Measurements from ENCODE around the gene MAPT.
"Not testable (repeated sequence)": the region's sequence is repeated elsewhere in the genome, so short reads cannot be mapped to it uniquely, and the experiment has no call there.

The MAPT gene

DNA sequence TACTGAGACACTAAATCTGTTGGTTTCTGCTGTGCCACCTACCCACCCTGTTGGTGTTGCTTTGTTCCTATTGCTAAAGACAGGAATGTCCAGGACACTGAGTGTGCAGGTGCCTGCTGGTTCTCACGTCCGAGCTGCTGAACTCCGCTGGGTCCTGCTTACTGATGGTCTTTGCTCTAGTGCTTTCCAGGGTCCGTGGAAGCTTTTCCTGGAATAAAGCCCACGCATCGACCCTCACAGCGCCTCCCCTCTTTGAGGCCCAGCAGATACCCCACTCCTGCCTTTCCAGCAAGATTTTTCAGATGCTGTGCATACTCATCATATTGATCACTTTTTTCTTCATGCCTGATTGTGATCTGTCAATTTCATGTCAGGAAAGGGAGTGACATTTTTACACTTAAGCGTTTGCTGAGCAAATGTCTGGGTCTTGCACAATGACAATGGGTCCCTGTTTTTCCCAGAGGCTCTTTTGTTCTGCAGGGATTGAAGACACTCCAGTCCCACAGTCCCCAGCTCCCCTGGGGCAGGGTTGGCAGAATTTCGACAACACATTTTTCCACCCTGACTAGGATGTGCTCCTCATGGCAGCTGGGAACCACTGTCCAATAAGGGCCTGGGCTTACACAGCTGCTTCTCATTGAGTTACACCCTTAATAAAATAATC lies 119.3 kb downstream of the MAPT start:
- no peak for DNase-seq

DNA sequence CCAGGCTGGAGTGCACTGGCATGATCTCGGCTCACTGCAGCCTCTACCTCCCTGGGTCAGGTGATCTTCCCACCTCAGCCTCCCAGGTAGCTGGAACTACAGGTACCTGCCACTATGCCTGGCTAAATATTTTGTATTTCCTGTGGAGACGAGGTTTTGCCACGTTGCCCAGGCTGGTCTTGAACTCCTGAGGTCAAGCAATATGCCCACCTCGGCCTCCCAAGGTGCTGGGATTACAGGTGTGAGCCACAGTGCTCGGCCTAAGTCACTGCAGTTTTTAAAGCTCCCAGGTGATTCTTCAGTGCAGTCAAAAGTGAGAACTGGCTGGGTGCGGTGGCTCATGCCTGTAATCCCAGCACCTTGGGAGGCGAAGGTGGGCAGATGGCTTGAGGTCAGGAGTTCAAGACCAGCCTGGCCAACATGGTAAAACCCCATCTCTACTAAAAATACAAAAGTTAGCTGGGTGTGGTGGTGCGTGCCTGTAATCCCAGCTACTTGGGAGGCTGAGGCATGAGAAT lies 125.1 kb downstream of the MAPT start:
- DNase-seq = not testable (repeated sequence)

DNA sequence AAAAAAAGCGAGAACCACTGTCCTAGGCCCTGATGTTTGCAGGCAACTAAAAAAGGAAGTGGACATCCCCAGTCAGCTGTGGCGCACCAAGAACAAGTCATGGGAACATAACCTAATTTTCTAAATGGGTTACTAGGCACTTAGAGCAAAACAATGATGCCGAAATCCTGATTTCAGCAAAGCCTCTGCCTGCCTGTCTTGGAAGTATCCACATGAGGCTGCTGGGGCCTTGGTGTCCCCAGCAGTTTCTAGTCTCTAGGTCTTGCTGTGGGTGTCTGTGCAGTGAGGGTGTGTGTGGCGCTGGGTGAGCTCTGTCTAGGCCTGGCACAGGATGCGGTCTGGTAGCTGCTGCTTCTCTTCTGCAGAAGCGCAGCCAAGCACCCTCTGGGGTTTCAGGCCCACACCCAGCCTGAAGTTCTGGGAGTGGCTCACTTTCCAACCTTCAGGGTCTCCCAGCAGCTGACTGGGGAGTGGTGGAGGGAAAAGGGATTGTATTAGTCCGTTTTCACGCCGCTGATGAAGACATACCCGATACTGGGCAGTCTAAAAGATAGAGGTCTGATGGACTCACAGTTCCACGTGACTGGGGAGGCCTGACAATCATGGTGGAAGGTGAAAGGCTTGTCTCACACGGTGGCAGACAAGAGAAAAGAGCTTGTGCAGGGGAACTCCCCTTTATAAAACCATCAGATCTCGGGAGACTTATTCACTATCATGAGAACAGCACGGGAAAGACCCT lies 125.8 kb downstream of the MAPT start:
- DNase-seq = no peak

DNA sequence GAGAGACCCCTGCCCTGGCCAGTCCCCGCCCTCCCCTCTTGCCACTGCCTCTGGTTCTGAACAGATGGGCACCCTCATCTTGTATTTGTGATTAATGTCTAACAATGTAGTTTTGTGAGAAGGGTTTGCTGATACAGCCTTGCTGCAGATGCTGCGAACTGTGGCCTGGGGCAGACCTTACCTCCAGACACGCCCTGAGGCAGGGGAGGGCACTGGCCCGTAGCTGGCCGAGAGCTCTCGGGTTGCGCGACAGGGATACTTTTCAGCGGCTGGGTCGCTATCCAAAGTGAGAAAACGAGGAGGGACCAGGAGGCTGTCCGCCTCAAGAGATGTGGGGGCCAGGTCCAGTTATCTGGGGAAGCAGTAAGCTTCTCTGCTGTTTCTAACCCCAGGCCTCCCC lies 126.6 kb downstream of the MAPT start:
- no peak for DNase-seq

DNA sequence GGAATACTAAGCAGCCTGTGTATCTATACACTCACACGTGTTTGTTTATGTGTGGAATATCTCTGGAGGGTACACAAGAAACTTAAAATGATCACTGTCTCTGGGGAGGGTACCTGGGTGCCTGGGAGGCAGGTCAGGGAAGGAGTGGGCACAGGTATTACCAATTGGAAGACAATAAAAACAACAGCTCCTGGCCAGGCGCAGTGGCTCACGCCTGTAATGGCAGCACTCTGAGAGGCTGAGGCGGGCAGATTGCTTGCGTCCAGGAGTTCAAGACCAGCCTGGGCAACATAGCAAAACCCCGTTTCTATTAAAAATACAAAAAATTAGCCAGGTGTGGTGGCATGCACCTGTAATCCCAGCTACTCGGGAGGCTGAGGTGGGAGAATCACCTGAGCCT lies 129.0 kb downstream of the MAPT start:
- DNase-seq = not testable (repeated sequence)

DNA sequence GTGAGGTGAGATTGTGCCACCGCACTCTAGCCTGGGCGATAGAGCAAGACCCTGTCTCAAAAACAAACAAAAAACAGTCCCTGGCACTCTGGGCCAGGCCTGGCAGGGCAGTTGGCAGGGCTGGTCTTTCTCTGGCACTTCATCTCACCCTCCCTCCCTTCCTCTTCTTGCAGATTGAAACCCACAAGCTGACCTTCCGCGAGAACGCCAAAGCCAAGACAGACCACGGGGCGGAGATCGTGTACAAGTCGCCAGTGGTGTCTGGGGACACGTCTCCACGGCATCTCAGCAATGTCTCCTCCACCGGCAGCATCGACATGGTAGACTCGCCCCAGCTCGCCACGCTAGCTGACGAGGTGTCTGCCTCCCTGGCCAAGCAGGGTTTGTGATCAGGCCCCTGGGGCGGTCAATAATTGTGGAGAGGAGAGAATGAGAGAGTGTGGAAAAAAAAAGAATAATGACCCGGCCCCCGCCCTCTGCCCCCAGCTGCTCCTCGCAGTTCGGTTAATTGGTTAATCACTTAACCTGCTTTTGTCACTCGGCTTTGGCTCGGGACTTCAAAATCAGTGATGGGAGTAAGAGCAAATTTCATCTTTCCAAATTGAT lies 129.5 kb downstream of the MAPT start:
- no peak for DNase-seq

DNA sequence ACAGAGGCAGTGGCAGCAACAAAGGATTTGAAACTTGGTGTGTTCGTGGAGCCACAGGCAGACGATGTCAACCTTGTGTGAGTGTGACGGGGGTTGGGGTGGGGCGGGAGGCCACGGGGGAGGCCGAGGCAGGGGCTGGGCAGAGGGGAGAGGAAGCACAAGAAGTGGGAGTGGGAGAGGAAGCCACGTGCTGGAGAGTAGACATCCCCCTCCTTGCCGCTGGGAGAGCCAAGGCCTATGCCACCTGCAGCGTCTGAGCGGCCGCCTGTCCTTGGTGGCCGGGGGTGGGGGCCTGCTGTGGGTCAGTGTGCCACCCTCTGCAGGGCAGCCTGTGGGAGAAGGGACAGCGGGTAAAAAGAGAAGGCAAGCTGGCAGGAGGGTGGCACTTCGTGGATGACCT lies 130.2 kb downstream of the MAPT start:
- DNase-seq = no peak

DNA sequence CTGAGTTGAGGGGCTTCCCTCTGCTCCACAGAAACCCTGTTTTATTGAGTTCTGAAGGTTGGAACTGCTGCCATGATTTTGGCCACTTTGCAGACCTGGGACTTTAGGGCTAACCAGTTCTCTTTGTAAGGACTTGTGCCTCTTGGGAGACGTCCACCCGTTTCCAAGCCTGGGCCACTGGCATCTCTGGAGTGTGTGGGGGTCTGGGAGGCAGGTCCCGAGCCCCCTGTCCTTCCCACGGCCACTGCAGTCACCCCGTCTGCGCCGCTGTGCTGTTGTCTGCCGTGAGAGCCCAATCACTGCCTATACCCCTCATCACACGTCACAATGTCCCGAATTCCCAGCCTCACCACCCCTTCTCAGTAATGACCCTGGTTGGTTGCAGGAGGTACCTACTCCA lies 130.7 kb downstream of the MAPT start:
- no peak for DNase-seq

DNA sequence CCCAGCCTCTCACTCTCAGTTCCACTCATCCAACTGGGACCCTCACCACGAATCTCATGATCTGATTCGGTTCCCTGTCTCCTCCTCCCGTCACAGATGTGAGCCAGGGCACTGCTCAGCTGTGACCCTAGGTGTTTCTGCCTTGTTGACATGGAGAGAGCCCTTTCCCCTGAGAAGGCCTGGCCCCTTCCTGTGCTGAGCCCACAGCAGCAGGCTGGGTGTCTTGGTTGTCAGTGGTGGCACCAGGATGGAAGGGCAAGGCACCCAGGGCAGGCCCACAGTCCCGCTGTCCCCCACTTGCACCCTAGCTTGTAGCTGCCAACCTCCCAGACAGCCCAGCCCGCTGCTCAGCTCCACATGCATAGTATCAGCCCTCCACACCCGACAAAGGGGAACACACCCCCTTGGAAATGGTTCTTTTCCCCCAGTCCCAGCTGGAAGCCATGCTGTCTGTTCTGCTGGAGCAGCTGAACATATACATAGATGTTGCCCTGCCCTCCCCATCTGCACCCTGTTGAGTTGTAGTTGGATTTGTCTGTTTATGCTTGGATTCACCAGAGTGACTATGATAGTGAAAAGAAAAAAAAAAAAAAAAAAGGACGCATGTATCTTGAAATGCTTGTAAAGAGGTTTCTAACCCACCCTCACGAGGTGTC lies 131.3 kb downstream of the MAPT start:
- no peak for DNase-seq

DNA sequence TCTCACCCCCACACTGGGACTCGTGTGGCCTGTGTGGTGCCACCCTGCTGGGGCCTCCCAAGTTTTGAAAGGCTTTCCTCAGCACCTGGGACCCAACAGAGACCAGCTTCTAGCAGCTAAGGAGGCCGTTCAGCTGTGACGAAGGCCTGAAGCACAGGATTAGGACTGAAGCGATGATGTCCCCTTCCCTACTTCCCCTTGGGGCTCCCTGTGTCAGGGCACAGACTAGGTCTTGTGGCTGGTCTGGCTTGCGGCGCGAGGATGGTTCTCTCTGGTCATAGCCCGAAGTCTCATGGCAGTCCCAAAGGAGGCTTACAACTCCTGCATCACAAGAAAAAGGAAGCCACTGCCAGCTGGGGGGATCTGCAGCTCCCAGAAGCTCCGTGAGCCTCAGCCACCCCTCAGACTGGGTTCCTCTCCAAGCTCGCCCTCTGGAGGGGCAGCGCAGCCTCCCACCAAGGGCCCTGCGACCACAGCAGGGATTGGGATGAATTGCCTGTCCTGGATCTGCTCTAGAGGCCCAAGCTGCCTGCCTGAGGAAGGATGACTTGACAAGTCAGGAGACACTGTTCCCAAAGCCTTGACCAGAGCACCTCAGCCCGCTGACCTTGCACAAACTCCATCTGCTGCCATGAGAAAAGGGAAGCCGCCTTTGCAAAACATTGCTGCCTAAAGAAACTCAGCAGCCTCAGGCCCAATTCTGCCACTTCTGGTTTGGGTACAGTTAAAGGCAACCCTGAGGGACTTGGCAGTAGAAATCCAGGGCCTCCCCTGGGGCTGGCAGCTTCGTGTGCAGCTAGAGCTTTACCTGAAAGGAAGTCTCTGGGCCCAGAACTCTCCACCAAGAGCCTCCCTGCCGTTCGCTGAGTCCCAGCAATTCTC lies 132.1 kb downstream of the MAPT start:
- no peak for DNase-seq

DNA sequence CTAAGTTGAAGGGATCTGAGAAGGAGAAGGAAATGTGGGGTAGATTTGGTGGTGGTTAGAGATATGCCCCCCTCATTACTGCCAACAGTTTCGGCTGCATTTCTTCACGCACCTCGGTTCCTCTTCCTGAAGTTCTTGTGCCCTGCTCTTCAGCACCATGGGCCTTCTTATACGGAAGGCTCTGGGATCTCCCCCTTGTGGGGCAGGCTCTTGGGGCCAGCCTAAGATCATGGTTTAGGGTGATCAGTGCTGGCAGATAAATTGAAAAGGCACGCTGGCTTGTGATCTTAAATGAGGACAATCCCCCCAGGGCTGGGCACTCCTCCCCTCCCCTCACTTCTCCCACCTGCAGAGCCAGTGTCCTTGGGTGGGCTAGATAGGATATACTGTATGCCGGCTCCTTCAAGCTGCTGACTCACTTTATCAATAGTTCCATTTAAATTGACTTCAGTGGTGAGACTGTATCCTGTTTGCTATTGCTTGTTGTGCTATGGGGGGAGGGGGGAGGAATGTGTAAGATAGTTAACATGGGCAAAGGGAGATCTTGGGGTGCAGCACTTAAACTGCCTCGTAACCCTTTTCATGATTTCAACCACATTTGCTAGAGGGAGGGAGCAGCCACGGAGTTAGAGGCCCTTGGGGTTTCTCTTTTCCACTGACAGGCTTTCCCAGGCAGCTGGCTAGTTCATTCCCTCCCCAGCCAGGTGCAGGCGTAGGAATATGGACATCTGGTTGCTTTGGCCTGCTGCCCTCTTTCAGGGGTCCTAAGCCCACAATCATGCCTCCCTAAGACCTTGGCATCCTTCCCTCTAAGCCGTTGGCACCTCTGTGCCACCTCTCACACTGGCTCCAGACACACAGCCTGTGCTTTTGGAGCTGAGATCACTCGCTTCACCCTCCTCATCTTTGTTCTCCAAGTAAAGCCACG lies 133.0 kb downstream of the MAPT start:
- DNase-seq = no peak

DNA sequence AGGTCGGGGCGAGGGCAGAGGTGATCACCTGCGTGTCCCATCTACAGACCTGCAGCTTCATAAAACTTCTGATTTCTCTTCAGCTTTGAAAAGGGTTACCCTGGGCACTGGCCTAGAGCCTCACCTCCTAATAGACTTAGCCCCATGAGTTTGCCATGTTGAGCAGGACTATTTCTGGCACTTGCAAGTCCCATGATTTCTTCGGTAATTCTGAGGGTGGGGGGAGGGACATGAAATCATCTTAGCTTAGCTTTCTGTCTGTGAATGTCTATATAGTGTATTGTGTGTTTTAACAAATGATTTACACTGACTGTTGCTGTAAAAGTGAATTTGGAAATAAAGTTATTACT lies 133.6 kb downstream of the MAPT start:
- DNase-seq = no peak

DNA sequence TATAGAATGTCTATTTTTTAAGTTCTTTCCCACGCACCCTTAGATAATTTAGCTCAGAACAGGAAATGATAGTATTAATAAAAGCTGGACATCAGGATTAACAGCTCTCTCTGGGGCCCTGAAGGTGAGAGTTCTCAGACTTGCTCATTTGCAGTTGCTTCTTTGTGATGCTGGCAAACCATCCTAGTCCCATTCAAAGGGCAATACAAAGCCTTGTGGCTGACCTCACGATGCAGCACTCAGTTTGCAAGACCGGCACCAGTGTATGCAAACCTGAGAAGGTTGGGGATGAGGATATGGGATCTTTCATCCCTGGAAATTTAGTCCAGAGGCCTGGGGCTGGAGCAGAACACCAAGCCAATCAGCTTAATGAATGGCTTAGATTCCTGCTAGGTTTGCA lies 134.0 kb downstream of the MAPT start:
- DNase-seq = no peak

DNA sequence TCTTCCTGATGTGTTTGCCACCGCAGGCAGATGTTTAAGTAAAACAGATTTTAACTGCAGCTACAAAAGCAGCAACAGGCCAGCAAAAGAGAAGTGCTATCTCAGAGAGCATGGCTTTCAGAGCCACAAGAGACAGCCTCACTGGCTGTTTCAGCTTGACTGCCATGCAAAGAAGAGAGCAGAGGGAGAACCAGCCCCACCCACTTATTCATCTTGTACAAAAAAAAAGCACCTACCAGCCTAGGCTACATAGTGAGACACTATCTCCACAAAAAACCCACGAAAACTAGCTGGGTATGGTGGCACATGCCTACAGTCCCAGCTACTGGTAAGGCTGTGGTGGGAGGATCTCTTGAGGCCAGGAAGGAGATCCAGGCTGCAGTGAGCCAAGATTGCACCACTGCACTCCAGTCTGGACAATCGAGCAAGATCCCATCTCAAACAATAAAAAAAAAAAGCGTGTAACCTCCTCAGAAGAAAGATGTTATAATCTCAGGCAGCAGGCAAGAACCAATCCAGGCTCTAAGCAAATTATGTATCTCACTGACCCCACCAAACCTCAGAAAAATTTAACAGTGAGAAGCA lies 134.7 kb downstream of the MAPT start:
- no peak for DNase-seq

DNA sequence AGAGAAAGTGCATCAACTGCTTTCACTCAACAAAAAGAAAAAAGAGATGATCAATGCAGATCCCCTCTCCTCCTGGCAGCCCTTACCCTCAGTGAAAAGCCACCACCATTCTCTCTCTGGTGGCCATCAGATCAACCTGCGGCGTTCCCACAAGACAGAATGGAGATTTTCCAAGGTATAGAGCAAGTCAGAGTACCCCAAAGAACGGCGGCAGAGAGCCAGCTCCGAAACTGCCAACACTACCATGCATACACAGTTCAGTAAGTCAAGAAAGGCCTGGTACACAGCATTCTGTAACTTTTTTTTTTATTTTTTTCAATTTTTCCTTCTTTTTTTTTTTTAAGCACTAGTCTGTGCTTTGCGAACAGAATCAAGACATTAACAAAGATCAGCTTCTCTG lies 135.3 kb downstream of the MAPT start:
- no peak for DNase-seq

DNA sequence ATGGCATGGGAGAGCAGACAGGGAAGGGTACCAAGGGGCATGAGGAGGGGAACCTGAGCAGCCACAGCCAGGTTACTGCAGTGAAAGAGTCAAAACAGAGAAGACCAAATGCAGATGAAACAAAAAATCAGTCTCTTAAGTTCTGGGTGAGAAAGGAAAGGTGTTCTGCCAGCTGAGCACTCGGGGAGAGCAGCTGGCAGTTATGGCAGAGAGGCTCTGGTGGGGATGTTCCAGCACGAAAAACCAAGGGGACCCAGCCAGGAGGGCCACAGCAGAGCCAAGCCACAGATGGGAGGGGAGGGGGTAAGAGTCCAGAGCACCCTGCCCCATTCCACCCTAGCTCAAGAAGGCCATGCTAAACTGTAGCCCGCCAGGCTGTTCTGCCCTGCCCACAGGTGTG lies 136.4 kb downstream of the MAPT start:
- DNase-seq = no peak

DNA sequence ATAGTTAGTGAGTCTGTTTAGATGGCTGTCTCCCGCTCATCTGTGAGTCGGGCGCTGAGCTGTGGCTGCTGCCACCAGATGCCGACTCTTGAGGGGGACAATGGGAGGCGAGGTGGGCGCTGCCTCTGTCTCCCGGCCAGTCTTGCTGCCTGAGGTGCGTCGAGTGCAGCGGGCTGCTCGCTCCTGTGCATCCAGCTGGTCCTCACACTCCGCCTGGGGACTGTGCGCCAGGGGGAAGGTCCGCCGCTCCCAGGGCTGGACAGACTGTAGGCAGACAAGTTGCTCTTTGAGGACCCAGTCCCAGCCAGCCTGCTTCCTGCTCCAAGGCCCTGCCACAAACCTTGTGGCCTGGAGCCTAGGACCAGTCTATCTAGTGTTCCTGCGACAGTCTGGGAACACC lies 137.1 kb downstream of the MAPT start:
- no peak for DNase-seq

DNA sequence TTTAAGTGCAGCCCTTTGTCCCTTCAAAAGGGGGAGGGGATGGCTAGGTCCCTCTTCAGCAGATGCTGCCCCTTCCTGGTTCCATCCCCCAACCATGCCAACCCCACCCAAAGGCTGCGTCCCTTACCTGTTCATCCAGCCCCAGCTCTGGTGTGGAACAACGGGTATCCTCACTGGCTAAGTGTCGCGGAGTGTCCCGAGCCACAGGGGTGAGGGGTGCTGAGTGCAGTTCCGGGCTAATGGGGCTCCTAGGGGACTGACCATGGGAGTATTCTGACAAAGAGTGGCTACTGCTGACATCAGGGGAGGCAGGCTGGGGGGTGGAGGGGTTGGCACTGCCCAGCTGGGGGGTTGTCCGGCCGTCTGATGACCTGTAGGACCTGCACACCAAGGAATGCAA lies 137.6 kb downstream of the MAPT start:
- DNase-seq = no peak

DNA sequence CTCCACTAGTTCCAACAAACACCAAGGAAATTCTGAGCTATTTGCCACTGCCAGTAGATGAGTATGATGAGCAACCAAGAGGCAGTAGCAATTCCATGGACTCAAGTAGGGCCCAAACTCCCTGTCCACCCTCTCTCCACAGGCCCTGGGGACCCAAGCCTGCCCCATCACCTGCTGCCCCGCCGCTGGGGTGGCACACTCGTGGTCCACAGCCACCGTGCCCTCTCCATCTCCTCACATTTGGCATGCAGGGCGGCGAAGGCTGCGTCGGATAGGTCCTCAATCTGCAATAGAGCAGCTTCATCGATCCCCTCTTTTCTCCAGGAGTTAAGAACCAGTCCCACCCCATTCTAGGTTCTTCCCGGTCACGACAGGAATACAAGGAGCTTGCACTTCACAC lies 138.6 kb downstream of the MAPT start:
- DNase-seq = no peak

DNA sequence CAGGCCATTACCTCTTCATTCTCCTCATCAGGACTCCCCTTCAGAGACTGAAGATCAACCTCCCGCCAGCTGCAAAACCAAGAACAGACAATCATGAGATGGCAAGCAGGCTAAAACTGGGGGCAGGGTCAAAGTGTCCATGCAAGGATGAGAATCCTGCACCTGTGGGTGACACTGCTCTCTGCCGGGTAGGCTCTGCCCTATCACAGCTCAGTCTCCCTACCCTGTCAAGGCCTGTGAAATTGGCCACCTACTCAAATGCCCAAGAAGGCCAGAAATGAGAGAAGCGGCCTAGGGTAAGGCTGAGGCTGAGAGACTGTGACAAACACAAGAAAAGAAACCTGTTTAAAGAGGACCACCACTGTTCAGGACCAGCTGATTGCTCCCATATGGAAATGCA lies 139.0 kb downstream of the MAPT start:
- DNase-seq = no peak

DNA sequence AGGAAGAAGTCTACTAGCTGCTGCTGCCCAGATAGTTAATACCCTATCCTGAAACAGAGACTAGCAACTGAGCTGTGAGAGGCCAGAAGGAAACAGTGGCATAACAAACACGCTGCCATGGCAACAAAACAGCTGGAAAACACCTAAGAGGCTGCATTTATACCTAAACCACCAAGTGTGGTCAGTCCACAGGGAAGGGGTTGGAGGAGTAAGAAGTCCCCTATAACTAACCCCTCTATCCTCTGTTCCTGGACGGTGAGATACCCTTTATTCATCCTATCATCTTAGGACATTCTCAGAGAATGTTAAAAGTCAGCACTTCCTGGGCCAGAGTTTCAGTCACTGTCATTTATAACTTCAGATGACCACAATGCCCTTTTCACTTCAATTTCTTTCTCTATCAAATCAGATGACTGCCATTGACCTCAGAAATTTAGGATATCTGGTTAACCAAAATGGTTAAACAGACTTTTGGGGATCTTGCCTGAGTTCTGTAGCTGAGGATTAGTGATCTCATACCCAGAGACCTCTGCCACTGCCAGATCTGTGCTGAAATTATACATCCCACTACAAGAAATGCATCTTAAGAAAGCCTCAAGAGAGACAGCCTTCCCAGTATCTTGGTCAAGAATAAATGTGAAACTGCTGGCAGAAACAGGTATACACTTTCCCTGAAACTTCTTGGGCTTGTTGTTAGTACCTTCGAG lies 140.9 kb downstream of the MAPT start:
- no peak for DNase-seq
